MG63 (cell line): ENCODE results near the gene ATXN7L3B. TPM values are rescaled to one million over a fixed set of nuclear protein-coding genes. Genes with fewer than 3 reads are reported as not detected.

Source experiments
- DNase-seq: peaks from one replicate; pipeline ENCODE4 v3.0.0-alpha.2; 2020
- H3K27me3 ChIP-seq: fragments of 250-450 bp; sonication (Bioruptor Pico); 2 replicates; pipeline ENCODE4 v1.5.1; 2020; ENCODE audit warnings: mild to moderate bottlenecking, moderate library complexity
- H3K36me3 ChIP-seq: fragments of 250-450 bp; sonication (Bioruptor Pico); 2 replicates; pipeline ENCODE4 v1.5.1; 2020; ENCODE audit warnings: mild to moderate bottlenecking, moderate library complexity
- H3K4me3 ChIP-seq: fragments of 250-450 bp; sonication (Bioruptor Pico); 2 replicates; pipeline ENCODE4 v1.5.1; 2020; ENCODE audit warnings: mild to moderate bottlenecking, moderate library complexity
- H3K9me3 ChIP-seq: fragments of 250-450 bp; sonication (Bioruptor Pico); 2 replicates; pipeline ENCODE4 v1.5.1; 2020; ENCODE audit warnings: mild to moderate bottlenecking, moderate library complexity
- total RNA-seq: library from RNA; depleted of rRNA; stranded (reverse); fragments of >200 nt; shearing (Covaris generic); gene quantifications from 2 replicates; pipeline ENCODE4 v1.2.3, GENCODE V29; 2014; ENCODE audit warnings: low replicate concordance

The ATXN7L3B gene
- total RNA-seq, 1 experiment from 2014 or later, result 40.2 TPM

GRCh38 chr12:74538491-74539258 lies 1.0 kb downstream of the ATXN7L3B start:
- Histone ChIP-seq H3K9me3 (no peaks in the 10 kb centered on the region), H3K36me3 (peaks cover 48% of the 10 kb centered on the region), H3K4me3 (peak overlapping the region; percentile 79), H3K27me3 (no peaks in the 10 kb centered on the region)
- peak; percentile 9 for DNase-seq

GRCh38 chr12:74539261-74539660 lies 1.6 kb downstream of the ATXN7L3B start:
- Histone ChIP-seq H3K27me3 (no peaks in the 10 kb centered on the region), H3K9me3 (no peaks in the 10 kb centered on the region), H3K4me3 (peak overlapping the region; percentile 79), H3K36me3 (peaks cover 48% of the 10 kb centered on the region)
- DNase-seq, result no peak

GRCh38 chr12:74539765-74540526 lies 2.3 kb downstream of the ATXN7L3B start:
- H3K27me3 ChIP-seq, result no peaks in the 10 kb centered on the region
- H3K4me3 ChIP-seq, result peak overlapping the region; percentile 79; the same call in 1 of the 2 replicates
- no peak for DNase-seq
- no peaks in the 10 kb centered on the region for H3K9me3 ChIP-seq
- peaks cover 48% of the 10 kb centered on the region for H3K36me3 ChIP-seq

- Histone ChIP-seq H3K27me3 (no peaks in the 10 kb centered on the region), H3K9me3 (no peaks in the 10 kb centered on the region), H3K4me3 (no peak overlapping the region), H3K36me3 (peaks cover 48% of the 10 kb centered on the region)
- no peak for DNase-seq
Measured at GRCh38 chr12:74541074-74541473, 3.4 kb downstream of the ATXN7L3B start.

GRCh38 chr12:74547249-74547648 lies 9.6 kb downstream of the ATXN7L3B start:
- no peak for DNase-seq
- no peaks in the 10 kb centered on the region for H3K27me3 ChIP-seq
- H3K36me3 ChIP-seq, result peaks cover 7% of the 10 kb centered on the region
- H3K9me3 ChIP-seq, result no peaks in the 10 kb centered on the region
- no peak overlapping the region for H3K4me3 ChIP-seq

GRCh38 chr12:74551291-74551690 lies 13.7 kb downstream of the ATXN7L3B start:
- no peak for DNase-seq
- no peaks in the 10 kb centered on the region for H3K9me3 ChIP-seq
- H3K27me3 ChIP-seq, result no peaks in the 10 kb centered on the region
- H3K36me3 ChIP-seq, result no peaks in the 10 kb centered on the region
- H3K4me3 ChIP-seq, result no peak overlapping the region

GRCh38 chr12:74552201-74552600 lies 14.6 kb downstream of the ATXN7L3B start:
- Histone ChIP-seq H3K9me3 (no peaks in the 10 kb centered on the region), H3K27me3 (no peaks in the 10 kb centered on the region), H3K4me3 (no peak overlapping the region), H3K36me3 (no peaks in the 10 kb centered on the region)
- DNase-seq, result no peak

- Histone ChIP-seq H3K4me3 (no peak overlapping the region), H3K36me3 (no peaks in the 10 kb centered on the region), H3K27me3 (no peaks in the 10 kb centered on the region), H3K9me3 (no peaks in the 10 kb centered on the region)
- no peak for DNase-seq
Measured at GRCh38 chr12:74559728-74560127, 22.1 kb downstream of the ATXN7L3B start.

- Histone ChIP-seq H3K9me3 (no peaks in the 10 kb centered on the region), H3K4me3 (no peak overlapping the region), H3K27me3 (no peaks in the 10 kb centered on the region), H3K36me3 (no peaks in the 10 kb centered on the region)
- DNase-seq, result no peak
Measured at GRCh38 chr12:74563927-74564326, 26.3 kb downstream of the ATXN7L3B start.

- H3K36me3 ChIP-seq, result no peaks in the 10 kb centered on the region
- no peak overlapping the region for H3K4me3 ChIP-seq
- no peak for DNase-seq
- H3K9me3 ChIP-seq, result no peaks in the 10 kb centered on the region
- no peaks in the 10 kb centered on the region for H3K27me3 ChIP-seq
Measured at GRCh38 chr12:74578486-74578885, 40.9 kb downstream of the ATXN7L3B start.

GRCh38 chr12:74579446-74579845 lies 41.8 kb downstream of the ATXN7L3B start:
- Histone ChIP-seq H3K9me3 (no peaks in the 10 kb centered on the region), H3K27me3 (no peaks in the 10 kb centered on the region), H3K36me3 (no peaks in the 10 kb centered on the region), H3K4me3 (no peak overlapping the region)
- no peak for DNase-seq

- H3K4me3 ChIP-seq, result no peak overlapping the region
- H3K27me3 ChIP-seq, result no peaks in the 10 kb centered on the region
- no peak for DNase-seq
- no peaks in the 10 kb centered on the region for H3K36me3 ChIP-seq
- H3K9me3 ChIP-seq, result no peaks in the 10 kb centered on the region
Measured at GRCh38 chr12:74579981-74580380, 42.3 kb downstream of the ATXN7L3B start.

GRCh38 chr12:74581439-74581838 lies 43.8 kb downstream of the ATXN7L3B start:
- DNase-seq, result no peak
- Histone ChIP-seq H3K36me3 (no peaks in the 10 kb centered on the region), H3K9me3 (no peaks in the 10 kb centered on the region), H3K27me3 (no peaks in the 10 kb centered on the region), H3K4me3 (no peak overlapping the region)

GRCh38 chr12:74584483-74585062 lies 46.9 kb downstream of the ATXN7L3B start:
- DNase-seq, result no peak
- Histone ChIP-seq H3K4me3 (no peak overlapping the region), H3K36me3 (no peaks in the 10 kb centered on the region), H3K27me3 (no peaks in the 10 kb centered on the region), H3K9me3 (no peaks in the 10 kb centered on the region)

GRCh38 chr12:74586251-74586650 lies 48.6 kb downstream of the ATXN7L3B start:
- no peak for DNase-seq

More at GRCh38 chr12:74586251-74586650, 48.6 kb downstream of the ATXN7L3B start:
- Histone ChIP-seq H3K4me3 (no peak overlapping the region), H3K36me3 (no peaks in the 10 kb centered on the region), H3K27me3 (no peaks in the 10 kb centered on the region), H3K9me3 (no peaks in the 10 kb centered on the region)
